ENCODE results near the gene CDNF. TPM values are rescaled to one million over a fixed set of nuclear protein-coding genes. Genes with fewer than 3 reads are reported as not detected.
A peak's percentile ranks its signal among the peaks of the same experiment; 100 is the strongest.

Gene CDNF
- total and polyA plus RNA-seq, 2 donors (not counting 3 experiments of a cell fraction or from before 2014, with no cell fraction given) = 0.40 to 0.58 TPM

DNA sequence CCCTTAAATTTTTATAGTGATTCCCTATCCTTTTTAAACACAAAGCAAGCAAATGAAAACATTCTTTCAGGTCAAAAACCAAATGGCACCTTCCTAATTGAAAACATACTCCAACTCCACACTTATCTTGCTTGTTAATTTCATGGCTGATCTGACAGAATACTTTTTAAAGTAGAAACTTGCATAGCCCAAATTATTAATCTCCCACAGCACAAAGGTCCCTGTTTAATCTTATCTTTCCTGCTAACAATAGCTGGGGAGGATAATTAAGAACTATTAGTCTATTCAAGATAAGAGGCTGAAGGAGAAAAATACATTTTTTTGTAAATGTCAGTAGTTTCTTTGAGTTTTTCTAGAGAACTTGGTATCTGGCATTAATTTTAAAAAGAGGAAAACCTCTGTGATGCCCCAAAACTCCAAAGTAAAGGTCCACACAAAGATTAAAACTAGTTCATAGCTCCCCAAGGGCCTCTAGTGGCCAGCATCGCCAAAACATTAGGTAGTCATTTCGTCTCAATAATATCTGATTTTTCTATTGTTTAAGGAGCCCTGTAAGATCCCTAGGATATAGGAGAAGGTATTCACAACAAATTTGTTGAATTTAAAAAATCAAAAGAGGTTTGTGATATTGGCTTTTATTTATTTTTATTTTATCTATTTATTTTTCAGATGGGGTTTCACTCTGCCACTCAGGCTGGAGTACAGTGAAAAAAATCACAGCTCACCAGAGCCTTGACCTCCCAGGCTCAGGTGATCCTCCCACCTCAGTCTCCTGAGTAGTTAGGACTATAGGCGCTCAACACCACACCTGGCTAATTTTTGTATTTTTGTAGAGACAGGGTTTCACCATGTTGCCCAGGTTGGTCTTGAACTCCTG is 14.7 kb downstream of the CDNF start:
- H3K79me2 ChIP-seq (ENCODE audit: control insufficient read depth, insufficient read depth, low read length) = no peaks in the 10 kb centered on the region
- H3K27ac ChIP-seq (ENCODE audit: insufficient read depth, low read depth, low read length) = no peak overlapping the region
- H3K4me1 ChIP-seq (ENCODE audit: control insufficient read depth, extremely low read depth, insufficient read depth, low read length) = peaks cover 20% of the 10 kb centered on the region
- peak; percentile 70 for DNase-seq (ENCODE audit: low read depth, low spot score)
- TF ChIP-seq JUN (IDR thresholded peaks at IDR 0.05; ENCODE audit: borderline replicate concordance, insufficient read depth, insufficient read length, low read depth) = no peak
- TF ChIP-seq, protein P1, sequence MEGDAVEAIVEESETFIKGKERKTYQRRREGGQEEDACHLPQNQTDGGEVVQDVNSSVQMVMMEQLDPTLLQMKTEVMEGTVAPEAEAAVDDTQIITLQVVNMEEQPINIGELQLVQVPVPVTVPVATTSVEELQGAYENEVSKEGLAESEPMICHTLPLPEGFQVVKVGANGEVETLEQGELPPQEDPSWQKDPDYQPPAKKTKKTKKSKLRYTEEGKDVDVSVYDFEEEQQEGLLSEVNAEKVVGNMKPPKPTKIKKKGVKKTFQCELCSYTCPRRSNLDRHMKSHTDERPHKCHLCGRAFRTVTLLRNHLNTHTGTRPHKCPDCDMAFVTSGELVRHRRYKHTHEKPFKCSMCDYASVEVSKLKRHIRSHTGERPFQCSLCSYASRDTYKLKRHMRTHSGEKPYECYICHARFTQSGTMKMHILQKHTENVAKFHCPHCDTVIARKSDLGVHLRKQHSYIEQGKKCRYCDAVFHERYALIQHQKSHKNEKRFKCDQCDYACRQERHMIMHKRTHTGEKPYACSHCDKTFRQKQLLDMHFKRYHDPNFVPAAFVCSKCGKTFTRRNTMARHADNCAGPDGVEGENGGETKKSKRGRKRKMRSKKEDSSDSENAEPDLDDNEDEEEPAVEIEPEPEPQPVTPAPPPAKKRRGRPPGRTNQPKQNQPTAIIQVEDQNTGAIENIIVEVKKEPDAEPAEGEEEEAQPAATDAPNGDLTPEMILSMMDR (IDR thresholded peaks at IDR 0.05; ENCODE audit: extremely low read depth in 1 of 2, insufficient read depth in 1 of 2, low read depth in 1 of 2, low read length in 2 of 2) = peak; percentile 59 to 66
- H3K4me2 ChIP-seq (ENCODE audit: insufficient read depth, low read length) = no peak overlapping the region
- H3K9me3 ChIP-seq (replicated peaks; ENCODE audit: control insufficient read depth, insufficient read depth, low read length) = no peaks in the 10 kb centered on the region
- ChIA-PET CTCF (interaction anchor here (0.7 to 4.5 kb wide), 47 partner anchors 9 to 627 kb away, joined by 3 to 38 read pairs (median 4); partner anchors contain the start of genes CDNF, HSPA14 and MSANTD7), POLR2A (no interaction called here)
- H2AFZ ChIP-seq (ENCODE audit: low read depth, low read length) = peak overlapping the region; percentile 18
- no peaks in the 10 kb centered on the region for H3K9me1 ChIP-seq (replicated peaks; ENCODE audit: control insufficient read depth, extremely low read depth, insufficient read depth, low read length)
- no peak overlapping the region for H3K9ac ChIP-seq (replicated peaks; ENCODE audit: extremely low read depth, insufficient read depth, low read length)
- dilution Hi-C loops (cut with MboI; ENCODE audit: extremely low pct_ligation_motif_present, low sequenced_read_pairs) (no loop called here), intact Hi-C loops (cut with micrococcal nuclease) (loop anchor here (1.0 kb wide), 7 partner anchors 41 to 626 kb away; no protein-coding TSS in a partner anchor)
- FAIRE-seq = peak; percentile 4
- H3K4me3 ChIP-seq (replicated peaks in 1 of 3; ENCODE audit: insufficient read depth in 1 of 3, low read depth in 1 of 3, low read length in 3 of 3) = no peak overlapping the region
- no peaks in the 10 kb centered on the region for H4K20me1 ChIP-seq (replicated peaks; ENCODE audit: control insufficient read depth, extremely low read depth, insufficient read depth, low read length)
- no peaks in the 10 kb centered on the region for H3K36me3 ChIP-seq (ENCODE audit: control insufficient read depth in 2 of 2, extremely low read depth in 1 of 2, insufficient read depth in 2 of 2, low read length in 2 of 2)
- peaks cover 0 to 3% of the 10 kb centered on the region in 2 experiments for H3K27me3 ChIP-seq (ENCODE audit: control insufficient read depth in 2 of 2, insufficient read depth in 2 of 2, low read length in 2 of 2)
- no TSS peak for BruUV-seq (replicated peaks)
